GM23338 (cell line): ENCODE data around the gene RAPGEF4. TPM values are rescaled to one million over a fixed set of nuclear protein-coding genes. Genes with fewer than 3 reads are reported as not detected.

Experiments
- ATAC-seq: fragments of 200-7000 bp; cut with Tn5 transposase; 3 replicates; pipeline ENCODE4 v1.9.1; 2020
- DNase-seq: peaks from one replicate; pipeline ENCODE4 v3.0.0-alpha.2; 2015; ENCODE audit warnings: low spot score
- H2AFZ ChIP-seq: fragments of 200-600 bp; sonication (generic); 2 replicates; pipeline ENCODE4 v1.8.0; 2016; ENCODE audit warnings: antibody characterized with exemption, mild to moderate bottlenecking, moderate library complexity
- H3F3A ChIP-seq: fragments of 200-600 bp; sonication (generic); replicated peaks from 2 replicates; pipeline ENCODE4 v1.8.0; 2017; ENCODE audit warnings: antibody characterized with exemption, mixed run types, low read depth
- H3K27ac ChIP-seq: fragments of 200-600 bp; sonication (generic); 2 replicates; pipeline ENCODE4 v1.6.1; 2016; ENCODE audit warnings: low read depth
- H3K27me3 ChIP-seq: fragments of 200-600 bp; sonication (generic); 2 replicates; pipeline ENCODE4 v1.8.0; 2016; ENCODE audit warnings: mild to moderate bottlenecking, mixed run types, moderate library complexity; ENCODE audit not compliant: insufficient read depth
- H3K36me3 ChIP-seq: fragments of 200-600 bp; sonication (generic); 2 replicates; pipeline ENCODE4 v1.8.0; 2016; ENCODE audit warnings: mild to moderate bottlenecking; ENCODE audit not compliant: insufficient read depth
- H3K4me1 ChIP-seq: fragments of 200-600 bp; sonication (generic); 2 replicates; pipeline ENCODE4 v1.8.0; 2016; ENCODE audit warnings: mild to moderate bottlenecking, moderate library complexity; ENCODE audit not compliant: insufficient read depth
- H3K4me2 ChIP-seq: fragments of 200-600 bp; sonication (generic); 2 replicates; pipeline ENCODE4 v1.7.1; 2017; ENCODE audit warnings: mixed run types
- H3K4me3 ChIP-seq: fragments of 200-600 bp; sonication (generic); 2 replicates; pipeline ENCODE4 v1.6.1; 2016; ENCODE audit warnings: mixed run types
- H3K79me2 ChIP-seq: fragments of 200-600 bp; sonication (generic); replicated peaks from 2 replicates; pipeline ENCODE4 v1.8.0; 2017; ENCODE audit warnings: mild to moderate bottlenecking; ENCODE audit not compliant: insufficient read depth
- H3K9me2 ChIP-seq: fragments of 200-600 bp; sonication (generic); 2 replicates; pipeline ENCODE4 v1.8.0; 2017; ENCODE audit not compliant: insufficient read depth
- H4K20me1 ChIP-seq: fragments of 200-600 bp; sonication (generic); replicated peaks from 2 replicates; pipeline ENCODE4 v1.8.0; 2017; ENCODE audit warnings: mild to moderate bottlenecking; ENCODE audit not compliant: insufficient read depth
- H3K27ac Mint-ChIP-seq: 2 replicates; pipeline ENCODE4 v1.8.0; 2020; ENCODE audit warnings: inconsistent platforms, mild to moderate bottlenecking, moderate library complexity, mixed read lengths
- H3K27me3 Mint-ChIP-seq: 3 replicates; pipeline ENCODE4 v1.8.0; 2022; ENCODE audit warnings: low read depth, mild to moderate bottlenecking, moderate library complexity, mixed read lengths, inconsistent platforms; ENCODE audit not compliant: insufficient read depth, poor library complexity
- H3K36me3 Mint-ChIP-seq: 3 replicates; pipeline ENCODE4 v1.8.0; 2021; ENCODE audit warnings: low read depth, mild to moderate bottlenecking, inconsistent platforms, moderate library complexity, mixed read lengths
- H3K4me1 Mint-ChIP-seq: 3 replicates; pipeline ENCODE4 v1.8.0; 2020; ENCODE audit warnings: mild to moderate bottlenecking, inconsistent platforms, mixed read lengths
- H3K4me3 Mint-ChIP-seq: 3 replicates; pipeline ENCODE4 v1.8.0; 2021; ENCODE audit warnings: moderate library complexity, mild to moderate bottlenecking, inconsistent platforms, mixed read lengths
- H3K9me3 Mint-ChIP-seq: 3 replicates; pipeline ENCODE4 v1.8.0; 2020; ENCODE audit warnings: moderate library complexity, mild to moderate bottlenecking, inconsistent platforms, mixed read lengths
- CREB1 ChIP-seq: fragments of 250-450 bp; sonication (Bioruptor Pico); IDR thresholded peaks from 2 replicates; pipeline ENCODE4 v1.5.0; 2020; ENCODE audit warnings: low read depth, mild to moderate bottlenecking, moderate library complexity
- EZH2 ChIP-seq: fragments of 200-600 bp; sonication (generic); IDR thresholded peaks from one replicate; pipeline ENCODE4 v1.8.0; 2017; ENCODE audit warnings: antibody characterized with exemption, mild to moderate bottlenecking, low read depth; ENCODE audit not compliant: unreplicated experiment
- EZH2phosphoT487 ChIP-seq: fragments of 200-600 bp; sonication (generic); IDR thresholded peaks from one replicate; pipeline ENCODE4 v1.8.1; 2018; ENCODE audit warnings: antibody characterized with exemption; ENCODE audit not compliant: unreplicated experiment
- JUNB ChIP-seq: IDR thresholded peaks from one replicate; pipeline ENCODE4 v1.6.1; 2016; ENCODE audit warnings: antibody characterized with exemption; ENCODE audit not compliant: unreplicated experiment
- POLR2AphosphoS5 ChIP-seq: IDR thresholded peaks from 2 replicates; pipeline ENCODE4 v1.6.1; 2016; ENCODE audit warnings: antibody characterized with exemption, low read depth
- REST ChIP-seq: IDR thresholded peaks from one replicate; pipeline ENCODE4 v1.6.1; 2018; ENCODE audit warnings: antibody characterized with exemption; ENCODE audit not compliant: unreplicated experiment
- STAT1 ChIP-seq: IDR thresholded peaks from one replicate; pipeline ENCODE4 v1.6.1; 2016; ENCODE audit warnings: antibody characterized with exemption; ENCODE audit not compliant: unreplicated experiment
- ZNF114 ChIP-seq: fragments of 250-450 bp; sonication (Bioruptor Pico); IDR thresholded peaks from 2 replicates; pipeline ENCODE4 v1.5.0; 2020; ENCODE audit warnings: mild to moderate bottlenecking, moderate library complexity
- ZNF331 ChIP-seq: fragments of 250-450 bp; sonication (Bioruptor Pico); IDR thresholded peaks from 2 replicates; pipeline ENCODE4 v1.5.0; 2020; ENCODE audit warnings: low read depth, mild to moderate bottlenecking, moderate library complexity
- polyA plus RNA-seq: library from polyadenylated mRNA; unstranded; fragments of >200 nt; fragmentation: Nextera tagmentation; extraction: Ambion mirVana; gene quantifications from 2 replicates; pipeline ENCODE4 v1.2.1, GENCODE V29; 2016
- total RNA-seq: library from RNA; depleted of rRNA; stranded (reverse); fragments of >200 nt; shearing (Covaris generic); gene quantifications from 2 replicates; pipeline ENCODE4 v1.2.3, GENCODE V29; 2014
- TF ChIP-seq, protein P1 (sequence below): fragments of 250-450 bp; sonication (Bioruptor Pico); IDR thresholded peaks from 2 replicates; pipeline ENCODE4 v1.5.0; 2020; ENCODE audit warnings: mild to moderate bottlenecking, moderate library complexity
- TF ChIP-seq, protein P2 (sequence below): IDR thresholded peaks from 2 replicates; pipeline ENCODE4 v1.6.1; 2016; ENCODE audit warnings: antibody characterized with exemption

The RAPGEF4 gene
- total and polyA plus RNA-seq, 2 experiments from 2014 or later = 1.7 to 4.7 TPM

GRCh38 chr2:173053043-173053699 is 317.5 kb downstream of the RAPGEF4 start:
- peaks cover 4% of the 10 kb centered on the region; the same call in 1 of the 2 replicates for H3K4me1 ChIP-seq
- no peaks in the 10 kb centered on the region for H3K36me3 ChIP-seq
- no peak for TF ChIP-seq ZNF331
- no peak for TF ChIP-seq ZNF114 (CRISPR knock-in tag)
- no peak for TF ChIP-seq EZH2
- no peak for TF ChIP-seq STAT1
- no peak for TF ChIP-seq EZH2phosphoT487
- TF ChIP-seq JUNB = no peak
- TF ChIP-seq CREB1 (CRISPR knock-in tag) = no peak
- H3K79me2 ChIP-seq = no peaks in the 10 kb centered on the region
- peaks cover 4% of the 10 kb centered on the region for H3K27me3 Mint-ChIP-seq
- ATAC-seq = no peak
- H3K4me2 ChIP-seq = no peak overlapping the region
- H2AFZ ChIP-seq = no peak overlapping the region
- no peak overlapping the region for H3K4me3 Mint-ChIP-seq
- no peak overlapping the region for H3K27ac Mint-ChIP-seq
- H3K27ac ChIP-seq = no peak overlapping the region
- no peak overlapping the region for H3K4me3 ChIP-seq
- 0 out of 2 replicates have a peak, but pooled peaks cover under 1% of the 10 kb centered on the region for H3K9me2 ChIP-seq
- H3F3A ChIP-seq = no peaks in the 10 kb centered on the region
- no peaks in the 10 kb centered on the region; the same call in 2 of the 3 replicates for H3K9me3 Mint-ChIP-seq
- H3K4me1 Mint-ChIP-seq = peaks cover 5% of the 10 kb centered on the region; the same call in 2 of the 3 replicates
- no peaks in the 10 kb centered on the region for H4K20me1 ChIP-seq
- H3K27me3 ChIP-seq = no peaks in the 10 kb centered on the region
- DNase-seq = peak; percentile 10
- H3K36me3 Mint-ChIP-seq = no peaks in the 10 kb centered on the region

GRCh38 chr2:173054466-173054865 is 318.8 kb downstream of the RAPGEF4 start:
- Histone ChIP-seq H3K4me1 (peaks cover 4% of the 10 kb centered on the region; the same call in 1 of the 2 replicates), H3K4me2 (no peak overlapping the region), H2AFZ (no peak overlapping the region), H3F3A (no peaks in the 10 kb centered on the region), H3K27ac (no peak overlapping the region), H3K79me2 (no peaks in the 10 kb centered on the region), H3K36me3 (no peaks in the 10 kb centered on the region), H3K27me3 (no peaks in the 10 kb centered on the region), H4K20me1 (no peaks in the 10 kb centered on the region), H3K4me3 (no peak overlapping the region), H3K9me2 (0 out of 2 replicates have a peak, but pooled peaks cover 3% of the 10 kb centered on the region)
- Mint-ChIP-seq H3K27ac (no peak overlapping the region), H3K27me3 (peaks cover 6% of the 10 kb centered on the region), H3K4me1 (peaks cover 5% of the 10 kb centered on the region; the same call in 2 of the 3 replicates), H3K9me3 (no peaks in the 10 kb centered on the region; the same call in 2 of the 3 replicates), H3K4me3 (no peak overlapping the region), H3K36me3 (no peaks in the 10 kb centered on the region)
- DNase-seq = no peak
- ATAC-seq = no peak
- TF ChIP-seq, protein P1, sequence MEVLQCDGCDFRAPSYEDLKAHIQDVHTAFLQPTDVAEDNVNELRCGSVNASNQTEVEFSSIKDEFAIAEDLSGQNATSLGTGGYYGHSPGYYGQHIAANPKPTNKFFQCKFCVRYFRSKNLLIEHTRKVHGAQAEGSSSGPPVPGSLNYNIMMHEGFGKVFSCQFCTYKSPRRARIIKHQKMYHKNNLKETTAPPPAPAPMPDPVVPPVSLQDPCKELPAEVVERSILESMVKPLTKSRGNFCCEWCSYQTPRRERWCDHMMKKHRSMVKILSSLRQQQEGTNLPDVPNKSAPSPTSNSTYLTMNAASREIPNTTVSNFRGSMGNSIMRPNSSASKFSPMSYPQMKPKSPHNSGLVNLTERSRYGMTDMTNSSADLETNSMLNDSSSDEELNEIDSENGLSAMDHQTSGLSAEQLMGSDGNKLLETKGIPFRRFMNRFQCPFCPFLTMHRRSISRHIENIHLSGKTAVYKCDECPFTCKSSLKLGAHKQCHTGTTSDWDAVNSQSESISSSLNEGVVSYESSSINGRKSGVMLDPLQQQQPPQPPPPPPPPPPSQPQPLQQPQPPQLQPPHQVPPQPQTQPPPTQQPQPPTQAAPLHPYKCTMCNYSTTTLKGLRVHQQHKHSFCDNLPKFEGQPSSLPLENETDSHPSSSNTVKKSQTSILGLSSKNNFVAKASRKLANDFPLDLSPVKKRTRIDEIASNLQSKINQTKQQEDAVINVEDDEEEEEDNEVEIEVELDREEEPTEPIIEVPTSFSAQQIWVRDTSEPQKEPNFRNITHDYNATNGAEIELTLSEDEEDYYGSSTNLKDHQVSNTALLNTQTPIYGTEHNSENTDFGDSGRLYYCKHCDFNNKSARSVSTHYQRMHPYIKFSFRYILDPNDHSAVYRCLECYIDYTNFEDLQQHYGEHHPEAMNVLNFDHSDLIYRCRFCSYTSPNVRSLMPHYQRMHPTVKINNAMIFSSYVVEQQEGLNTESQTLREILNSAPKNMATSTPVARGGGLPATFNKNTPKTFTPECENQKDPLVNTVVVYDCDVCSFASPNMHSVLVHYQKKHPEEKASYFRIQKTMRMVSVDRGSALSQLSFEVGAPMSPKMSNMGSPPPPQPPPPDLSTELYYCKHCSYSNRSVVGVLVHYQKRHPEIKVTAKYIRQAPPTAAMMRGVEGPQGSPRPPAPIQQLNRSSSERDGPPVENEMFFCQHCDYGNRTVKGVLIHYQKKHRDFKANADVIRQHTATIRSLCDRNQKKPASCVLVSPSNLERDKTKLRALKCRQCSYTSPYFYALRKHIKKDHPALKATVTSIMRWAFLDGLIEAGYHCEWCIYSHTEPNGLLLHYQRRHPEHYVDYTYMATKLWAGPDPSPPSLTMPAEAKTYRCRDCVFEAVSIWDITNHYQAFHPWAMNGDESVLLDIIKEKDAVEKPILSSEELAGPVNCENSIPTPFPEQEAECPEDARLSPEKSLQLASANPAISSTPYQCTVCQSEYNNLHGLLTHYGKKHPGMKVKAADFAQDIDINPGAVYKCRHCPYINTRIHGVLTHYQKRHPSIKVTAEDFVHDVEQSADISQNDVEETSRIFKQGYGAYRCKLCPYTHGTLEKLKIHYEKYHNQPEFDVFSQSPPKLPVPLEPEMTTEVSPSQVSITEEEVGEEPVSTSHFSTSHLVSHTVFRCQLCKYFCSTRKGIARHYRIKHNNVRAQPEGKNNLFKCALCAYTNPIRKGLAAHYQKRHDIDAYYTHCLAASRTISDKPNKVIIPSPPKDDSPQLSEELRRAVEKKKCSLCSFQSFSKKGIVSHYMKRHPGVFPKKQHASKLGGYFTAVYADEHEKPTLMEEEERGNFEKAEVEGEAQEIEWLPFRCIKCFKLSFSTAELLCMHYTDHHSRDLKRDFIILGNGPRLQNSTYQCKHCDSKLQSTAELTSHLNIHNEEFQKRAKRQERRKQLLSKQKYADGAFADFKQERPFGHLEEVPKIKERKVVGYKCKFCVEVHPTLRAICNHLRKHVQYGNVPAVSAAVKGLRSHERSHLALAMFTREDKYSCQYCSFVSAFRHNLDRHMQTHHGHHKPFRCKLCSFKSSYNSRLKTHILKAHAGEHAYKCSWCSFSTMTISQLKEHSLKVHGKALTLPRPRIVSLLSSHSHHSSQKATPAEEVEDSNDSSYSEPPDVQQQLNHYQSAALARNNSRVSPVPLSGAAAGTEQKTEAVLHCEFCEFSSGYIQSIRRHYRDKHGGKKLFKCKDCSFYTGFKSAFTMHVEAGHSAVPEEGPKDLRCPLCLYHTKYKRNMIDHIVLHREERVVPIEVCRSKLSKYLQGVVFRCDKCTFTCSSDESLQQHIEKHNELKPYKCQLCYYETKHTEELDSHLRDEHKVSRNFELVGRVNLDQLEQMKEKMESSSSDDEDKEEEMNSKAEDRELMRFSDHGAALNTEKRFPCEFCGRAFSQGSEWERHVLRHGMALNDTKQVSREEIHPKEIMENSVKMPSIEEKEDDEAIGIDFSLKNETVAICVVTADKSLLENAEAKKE (CRISPR knock-in tag) = no peak
- TF ChIP-seq ZNF331 (no peak), POLR2AphosphoS5 (no peak), ZNF114 (CRISPR knock-in tag) (no peak), REST (no peak), STAT1 (no peak)
- TF ChIP-seq, protein P2, sequence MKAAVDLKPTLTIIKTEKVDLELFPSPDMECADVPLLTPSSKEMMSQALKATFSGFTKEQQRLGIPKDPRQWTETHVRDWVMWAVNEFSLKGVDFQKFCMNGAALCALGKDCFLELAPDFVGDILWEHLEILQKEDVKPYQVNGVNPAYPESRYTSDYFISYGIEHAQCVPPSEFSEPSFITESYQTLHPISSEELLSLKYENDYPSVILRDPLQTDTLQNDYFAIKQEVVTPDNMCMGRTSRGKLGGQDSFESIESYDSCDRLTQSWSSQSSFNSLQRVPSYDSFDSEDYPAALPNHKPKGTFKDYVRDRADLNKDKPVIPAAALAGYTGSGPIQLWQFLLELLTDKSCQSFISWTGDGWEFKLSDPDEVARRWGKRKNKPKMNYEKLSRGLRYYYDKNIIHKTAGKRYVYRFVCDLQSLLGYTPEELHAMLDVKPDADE = no peak
